Measurements from ENCODE around the gene DNAJB8.

DNA sequence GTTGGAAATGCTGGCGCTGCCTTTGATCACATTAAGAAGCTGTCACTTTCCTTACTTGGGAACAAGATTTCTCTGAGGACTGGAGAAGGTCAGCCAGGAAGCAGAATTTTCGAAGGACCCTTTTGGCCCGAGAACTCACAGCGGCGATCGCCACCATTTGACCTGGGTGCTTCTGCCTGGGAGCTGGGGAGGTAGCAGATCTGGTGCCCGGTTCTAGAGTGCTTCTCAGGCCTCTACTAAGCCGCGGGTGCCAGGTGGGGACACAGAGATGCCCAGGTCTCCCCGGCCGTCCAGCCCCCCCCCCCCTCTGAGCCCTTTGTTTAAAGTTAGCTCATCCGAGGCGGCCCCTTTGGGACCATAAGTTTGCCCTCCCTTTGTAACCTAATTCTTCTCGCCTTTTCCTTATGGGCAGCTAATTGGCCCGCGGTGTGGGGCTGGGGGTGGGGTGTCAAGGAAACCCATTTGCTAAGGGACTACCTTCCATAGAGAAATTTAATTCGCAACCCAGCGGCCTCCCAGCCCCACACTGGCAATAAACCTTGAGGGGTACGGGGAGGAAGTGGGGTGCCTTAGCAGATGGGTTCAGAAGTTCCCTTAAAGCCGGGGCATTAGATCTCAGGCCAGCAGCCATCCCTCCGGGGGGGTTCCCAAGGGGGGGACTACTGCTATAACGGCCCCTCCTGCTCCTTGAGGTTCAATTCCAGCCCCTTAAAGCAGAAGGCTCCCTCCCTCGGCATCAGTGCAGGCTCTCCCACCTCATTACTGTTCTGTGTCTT is 24.4 kb upstream of the DNAJB8 start:
- TF ChIP-seq, protein P1, sequence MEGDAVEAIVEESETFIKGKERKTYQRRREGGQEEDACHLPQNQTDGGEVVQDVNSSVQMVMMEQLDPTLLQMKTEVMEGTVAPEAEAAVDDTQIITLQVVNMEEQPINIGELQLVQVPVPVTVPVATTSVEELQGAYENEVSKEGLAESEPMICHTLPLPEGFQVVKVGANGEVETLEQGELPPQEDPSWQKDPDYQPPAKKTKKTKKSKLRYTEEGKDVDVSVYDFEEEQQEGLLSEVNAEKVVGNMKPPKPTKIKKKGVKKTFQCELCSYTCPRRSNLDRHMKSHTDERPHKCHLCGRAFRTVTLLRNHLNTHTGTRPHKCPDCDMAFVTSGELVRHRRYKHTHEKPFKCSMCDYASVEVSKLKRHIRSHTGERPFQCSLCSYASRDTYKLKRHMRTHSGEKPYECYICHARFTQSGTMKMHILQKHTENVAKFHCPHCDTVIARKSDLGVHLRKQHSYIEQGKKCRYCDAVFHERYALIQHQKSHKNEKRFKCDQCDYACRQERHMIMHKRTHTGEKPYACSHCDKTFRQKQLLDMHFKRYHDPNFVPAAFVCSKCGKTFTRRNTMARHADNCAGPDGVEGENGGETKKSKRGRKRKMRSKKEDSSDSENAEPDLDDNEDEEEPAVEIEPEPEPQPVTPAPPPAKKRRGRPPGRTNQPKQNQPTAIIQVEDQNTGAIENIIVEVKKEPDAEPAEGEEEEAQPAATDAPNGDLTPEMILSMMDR (IDR thresholded peaks at IDR 0.05): no peak
- no peak for TF ChIP-seq POLR2A (IDR thresholded peaks at IDR 0.05)
